ENCODE measurements around the gene FHOD3. TPM values are rescaled to one million over a fixed set of nuclear protein-coding genes. Genes with fewer than 3 reads are reported as not detected.

The FHOD3 gene
- total and polyA plus RNA-seq, 2 of the 8 experiments (the other 6 are each of a cell fraction or from before 2014, with no cell fraction given) = 9.7 to 10.5 TPM

DNA sequence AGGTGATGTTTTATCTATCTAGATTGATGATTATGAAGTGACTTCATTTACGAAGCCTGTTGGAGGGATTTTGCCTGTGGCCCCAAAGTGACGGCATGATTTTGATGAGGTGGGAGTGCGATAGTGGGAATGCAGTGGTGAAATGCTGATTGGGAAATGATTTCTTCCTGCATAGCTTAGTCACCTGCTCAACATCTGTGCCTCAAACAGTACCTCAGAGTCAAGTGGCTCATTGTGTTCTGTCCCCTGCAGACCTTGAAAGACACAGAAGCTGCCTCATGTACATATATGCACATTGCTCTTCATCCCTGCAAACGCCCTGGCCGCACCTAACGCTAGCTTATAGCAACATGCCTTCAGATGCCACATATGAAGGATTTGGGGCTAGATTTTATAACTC is 330.1 kb downstream of the FHOD3 start:
- DNase-seq (ENCODE audit: low read depth in 1 of 2, low spot score in 2 of 2) = no peak
- Histone ChIP-seq H3K4me2 (ENCODE audit: insufficient read depth in 1 of 2, low read depth in 2 of 2, low read length in 2 of 2) (no peak overlapping the region), H3K4ac (replicated peaks; ENCODE audit: insufficient read length, low read depth, low read length) (no peak overlapping the region), H3K27ac (ENCODE audit: low read depth, low read length) (no peak overlapping the region), H2AFZ (ENCODE audit: low read length) (no peak overlapping the region), H3K79me1 (ENCODE audit: low read depth, low read length) (no peaks in the 10 kb centered on the region), H3K27me3 (replicated peaks in 1 of 4; ENCODE audit: control insufficient read depth in 3 of 4, extremely low read depth in 1 of 4, insufficient read depth in 3 of 4, low read length in 3 of 4) (no peaks in the 10 kb centered on the region), H2BK20ac (ENCODE audit: low read length) (no peak overlapping the region), H4K91ac (replicated peaks; ENCODE audit: insufficient read length, low read length) (no peak overlapping the region), H3K56ac (replicated peaks; ENCODE audit: insufficient read length, low read depth, low read length) (no peak overlapping the region), H3K79me2 (ENCODE audit: control insufficient read depth in 1 of 2, insufficient read depth in 2 of 2, low read length in 2 of 2) (no peaks in the 10 kb centered on the region), H3K9me3 (ENCODE audit: insufficient read depth in 2 of 2, low read depth in 1 of 2, low read length in 1 of 2) (no peaks in the 10 kb centered on the region), H4K8ac (ENCODE audit: extremely low read depth, insufficient read depth, low read length) (no peak overlapping the region), H2BK5ac (ENCODE audit: low read depth, low read length) (no peak overlapping the region), H2BK12ac (ENCODE audit: low read depth, low read length) (no peak overlapping the region), H2AK5ac (ENCODE audit: low read depth, low read length) (no peak overlapping the region), H3K23ac (ENCODE audit: insufficient read length) (no peak overlapping the region), H3K23me2 (ENCODE audit: low read depth, low read length) (no peaks in the 10 kb centered on the region), H4K5ac (ENCODE audit: insufficient read length, low read depth, low read length) (no peak overlapping the region), H3K14ac (ENCODE audit: insufficient read length) (no peak overlapping the region), H2BK120ac (replicated peaks; ENCODE audit: low read depth, low read length) (no peak overlapping the region), H4K20me1 (replicated peaks in 1 of 2; ENCODE audit: control insufficient read depth in 1 of 2, insufficient read depth in 2 of 2, low read length in 2 of 2) (no peaks in the 10 kb centered on the region), H3K18ac (ENCODE audit: extremely low read depth, low read length) (no peak overlapping the region), H2BK15ac (ENCODE audit: low read length) (no peak overlapping the region), H3K4me3 (ENCODE audit: extremely low read depth in 1 of 4, insufficient read depth in 2 of 4, low read depth in 3 of 4, low read length in 4 of 4) (no peak overlapping the region), H3K9ac (replicated peaks in 1 of 4; ENCODE audit: extremely low read depth in 1 of 4, low read depth in 3 of 4, low read length in 3 of 4) (no peak overlapping the region), H3K36me3 (ENCODE audit: control insufficient read depth in 2 of 4, insufficient read depth in 4 of 4, low read length in 3 of 4) (no peaks in the 10 kb centered on the region), H3K4me1 (replicated peaks in 1 of 4; ENCODE audit: control insufficient read depth in 3 of 4, insufficient read depth in 4 of 4, low read length in 3 of 4) (no peaks in the 10 kb centered on the region)
- TF ChIP-seq SP4 (IDR thresholded peaks at IDR 0.05; ENCODE audit: low read length) (no peak), TAF7 (optimal IDR thresholded peaks at IDR 0.05; ENCODE audit: borderline replicate concordance, low read depth, low read length) (no peak), USF2 (IDR thresholded peaks at IDR 0.05; ENCODE audit: low read length) (no peak), EP300 (IDR thresholded peaks at IDR 0.05; ENCODE audit: borderline replicate concordance in 1 of 2, low read depth in 2 of 2, low read length in 2 of 2) (no peak), HDAC2 (IDR thresholded peaks at IDR 0.05; ENCODE audit: borderline replicate concordance in 1 of 2, low read depth in 2 of 2, low read length in 2 of 2) (no peak)
- TF ChIP-seq, protein P1, sequence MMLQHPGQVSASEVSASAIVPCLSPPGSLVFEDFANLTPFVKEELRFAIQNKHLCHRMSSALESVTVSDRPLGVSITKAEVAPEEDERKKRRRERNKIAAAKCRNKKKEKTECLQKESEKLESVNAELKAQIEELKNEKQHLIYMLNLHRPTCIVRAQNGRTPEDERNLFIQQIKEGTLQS (IDR thresholded peaks at IDR 0.05; ENCODE audit: insufficient read depth, low read depth, low read length) = no peak
- WGBS, 2 experiments (ENCODE audit: extremely low coverage in 1 of 2, insufficient coverage in 1 of 2, insufficient read length in 1 of 2, insufficient replicate concordance in 2 of 2, low coverage in 1 of 2, low lambda C conversion rate in 2 of 2, missing lambda C conversion rate in 1 of 2) = 89% methylated on average over 6 of the region's 6 CpGs; no CpG with 5 or more reads in 1 of the 2 experiments
- CTCF ChIA-PET (ENCODE audit: partially characterized antibody) = no interaction called here
- POLR2A ChIA-PET (ENCODE audit: partially characterized antibody) = no interaction called here
- no peak for FAIRE-seq
